HepG2 (cell line): Measurements from ENCODE around the gene PHKB. TPM values are rescaled to one million over a fixed set of nuclear protein-coding genes. Genes with fewer than 3 reads are reported as not detected.

Experiments used
- ARID4A ChIP-seq: sonication (generic); formaldehyde crosslinking; IDR thresholded peaks from 2 replicates; pipeline ENCODE4 v1.5.0; 2020; ENCODE audit warnings: mild to moderate bottlenecking, missing genetic modification reagents, borderline replicate concordance
- ARNT ChIP-seq: fragments of 450-650 bp; IDR thresholded peaks from 2 replicates; pipeline ENCODE4 v1.6.1; 2017
- EZH2 ChIP-seq: conservative IDR thresholded peaks from 2 replicates; pipeline ENCODE4 v1.6.1; 2012; ENCODE audit warnings: mild to moderate bottlenecking, low read depth, low read length, moderate library complexity
- GATAD1 ChIP-seq: IDR thresholded peaks from 2 replicates; pipeline ENCODE4 v1.6.1; 2016; ENCODE audit warnings: missing genetic modification reagents, missing compliant biosample characterization
- GFI1 ChIP-seq: sonication (generic); formaldehyde crosslinking; IDR thresholded peaks from 2 replicates; pipeline ENCODE4 v1.5.0; 2020; ENCODE audit warnings: missing genetic modification reagents, mild to moderate bottlenecking, borderline replicate concordance
- HIVEP1 ChIP-seq: sonication (generic); formaldehyde crosslinking; IDR thresholded peaks from 2 replicates; pipeline ENCODE4 v1.4.0; 2020; ENCODE audit warnings: mild to moderate bottlenecking, missing genetic modification reagents
- MAF1 ChIP-seq: sonication (generic); formaldehyde crosslinking; IDR thresholded peaks from 2 replicates; pipeline ENCODE4 v1.5.0; 2020; ENCODE audit warnings: missing genetic modification reagents, borderline replicate concordance
- MNT ChIP-seq: fragments of 450-650 bp; IDR thresholded peaks from 2 replicates; pipeline ENCODE4 v1.6.1; 2016
- NBN ChIP-seq: fragments of 450-650 bp; conservative IDR thresholded peaks from 2 replicates; pipeline ENCODE4 v1.6.1; 2017
- NCOA5 ChIP-seq: sonication (generic); formaldehyde crosslinking; IDR thresholded peaks from 2 replicates; pipeline ENCODE4 v1.4.0; 2020; ENCODE audit warnings: missing genetic modification reagents
- PTBP1 ChIP-seq: fragments of 200-400 bp; formaldehyde crosslinking; IDR thresholded peaks from 2 replicates; pipeline ENCODE4 v1.6.1; 2018; ENCODE audit warnings: low read length, low read depth; ENCODE audit not compliant: poor library complexity, severe bottlenecking
- SP2 ChIP-seq: sonication (generic); formaldehyde crosslinking; IDR thresholded peaks from 2 replicates; pipeline ENCODE4 v1.5.1; 2020; ENCODE audit warnings: mild to moderate bottlenecking, missing genetic modification reagents
- THAP11 ChIP-seq: IDR thresholded peaks from 2 replicates; pipeline ENCODE4 v1.6.1; 2016; ENCODE audit warnings: missing biosample characterization, missing genetic modification reagents
- XRCC5 ChIP-seq: fragments of 200-400 bp; formaldehyde crosslinking; optimal IDR thresholded peaks from 2 replicates; pipeline ENCODE3; 2017; ENCODE audit warnings: mild to moderate bottlenecking, low read length
- ZFYVE20 ChIP-seq: sonication (generic); formaldehyde crosslinking; IDR thresholded peaks from 2 replicates; pipeline ENCODE4 v1.8.0; 2023; ENCODE audit warnings: low read depth, mild to moderate bottlenecking, moderate library complexity, missing genetic modification reagents, borderline replicate concordance
- ZNF232 ChIP-seq: sonication (generic); formaldehyde crosslinking; IDR thresholded peaks from 2 replicates; pipeline ENCODE4 v1.4.0; 2020; ENCODE audit warnings: missing genetic modification reagents, borderline replicate concordance
- ZNF235 ChIP-seq: sonication (generic); formaldehyde crosslinking; IDR thresholded peaks from 2 replicates; pipeline ENCODE4 v1.8.1; 2023; ENCODE audit warnings: mild to moderate bottlenecking, missing genetic modification reagents, borderline replicate concordance
- ZNF253 ChIP-seq: sonication (generic); formaldehyde crosslinking; IDR thresholded peaks from 2 replicates; pipeline ENCODE4 v1.8.0; 2022; ENCODE audit warnings: mild to moderate bottlenecking, missing genetic modification reagents, borderline replicate concordance
- ZNF768 ChIP-seq: sonication (generic); formaldehyde crosslinking; IDR thresholded peaks from 2 replicates; pipeline ENCODE4 v1.4.0; 2020; ENCODE audit warnings: missing genetic modification reagents
- ZNF773 ChIP-seq: sonication (generic); formaldehyde crosslinking; IDR thresholded peaks from 2 replicates; pipeline ENCODE4 v1.4.0; 2020; ENCODE audit warnings: missing genetic modification reagents, borderline replicate concordance
- polyA plus RNA-seq, 8 experiments: library from polyadenylated mRNA; depleted of rRNA in 3 of 8; stranded (reverse) in 7 of 8; unstranded in 1 of 8; fragments of >200 nt; fragmentation: Illumina TruSeq in 4 of 8; extraction: Trizol in 4 of 8; gene quantifications; 2 replicates each; pipeline versions ENCODE4 v1.2.1 to v1.2.3, GENCODE V29; 2011 to 2016; ENCODE audit warnings: low read depth in 4 of 8, missing spikeins in 1 of 8, mixed read lengths in 1 of 8; ENCODE audit not compliant: insufficient read depth in 1 of 8
- total RNA-seq, 5 experiments: library from RNA; depleted of rRNA; stranded (reverse); fragments of >200 nt; fragmentation: Illumina TruSeq; extraction: Trizol; gene quantifications; 2 replicates each; pipeline ENCODE4 v1.2.3, GENCODE V29; 2016; ENCODE audit warnings: low read depth in 1 of 5
- TF ChIP-seq, protein P1 (sequence below): sonication (generic); formaldehyde crosslinking; IDR thresholded peaks from 2 replicates; pipeline ENCODE4 v1.4.0; 2020; ENCODE audit warnings: missing genetic modification reagents

The PHKB gene
- total and polyA plus RNA-seq, 2 of the 13 experiments (the other 11 are each of a cell fraction or from before 2014, with no cell fraction given) = 66.0 to 80.8 TPM

GRCh38 chr16:47475786-47476185, 14.7 kb downstream of the PHKB start (continued):
- TF ChIP-seq ARID4A (CRISPR knock-in tag) (peak; percentile 27; the same call in 1 of the 2 replicates), GFI1 (peak; percentile 71; the same call in 1 of the 2 replicates), HIVEP1 (CRISPR knock-in tag) (no peak), ZNF773 (CRISPR knock-in tag) (no peak), NBN (no peak), SP2 (CRISPR knock-in tag) (no peak), ZNF235 (CRISPR knock-in tag) (no peak), ZNF232 (no peak), XRCC5 (no peak), ZNF253 (no peak), NCOA5 (CRISPR knock-in tag) (no peak), MAF1 (no peak), ZNF768 (CRISPR knock-in tag) (no peak), EZH2 (no peak), MNT (no peak), GATAD1 (no peak; the same call in 1 of the 2 replicates), THAP11 (CRISPR knock-in tag) (peak; percentile 25; the same call in 1 of the 2 replicates), ZFYVE20 (CRISPR knock-in tag) (no peak), PTBP1 (no peak), ARNT (no peak)
- TF ChIP-seq, protein P1, sequence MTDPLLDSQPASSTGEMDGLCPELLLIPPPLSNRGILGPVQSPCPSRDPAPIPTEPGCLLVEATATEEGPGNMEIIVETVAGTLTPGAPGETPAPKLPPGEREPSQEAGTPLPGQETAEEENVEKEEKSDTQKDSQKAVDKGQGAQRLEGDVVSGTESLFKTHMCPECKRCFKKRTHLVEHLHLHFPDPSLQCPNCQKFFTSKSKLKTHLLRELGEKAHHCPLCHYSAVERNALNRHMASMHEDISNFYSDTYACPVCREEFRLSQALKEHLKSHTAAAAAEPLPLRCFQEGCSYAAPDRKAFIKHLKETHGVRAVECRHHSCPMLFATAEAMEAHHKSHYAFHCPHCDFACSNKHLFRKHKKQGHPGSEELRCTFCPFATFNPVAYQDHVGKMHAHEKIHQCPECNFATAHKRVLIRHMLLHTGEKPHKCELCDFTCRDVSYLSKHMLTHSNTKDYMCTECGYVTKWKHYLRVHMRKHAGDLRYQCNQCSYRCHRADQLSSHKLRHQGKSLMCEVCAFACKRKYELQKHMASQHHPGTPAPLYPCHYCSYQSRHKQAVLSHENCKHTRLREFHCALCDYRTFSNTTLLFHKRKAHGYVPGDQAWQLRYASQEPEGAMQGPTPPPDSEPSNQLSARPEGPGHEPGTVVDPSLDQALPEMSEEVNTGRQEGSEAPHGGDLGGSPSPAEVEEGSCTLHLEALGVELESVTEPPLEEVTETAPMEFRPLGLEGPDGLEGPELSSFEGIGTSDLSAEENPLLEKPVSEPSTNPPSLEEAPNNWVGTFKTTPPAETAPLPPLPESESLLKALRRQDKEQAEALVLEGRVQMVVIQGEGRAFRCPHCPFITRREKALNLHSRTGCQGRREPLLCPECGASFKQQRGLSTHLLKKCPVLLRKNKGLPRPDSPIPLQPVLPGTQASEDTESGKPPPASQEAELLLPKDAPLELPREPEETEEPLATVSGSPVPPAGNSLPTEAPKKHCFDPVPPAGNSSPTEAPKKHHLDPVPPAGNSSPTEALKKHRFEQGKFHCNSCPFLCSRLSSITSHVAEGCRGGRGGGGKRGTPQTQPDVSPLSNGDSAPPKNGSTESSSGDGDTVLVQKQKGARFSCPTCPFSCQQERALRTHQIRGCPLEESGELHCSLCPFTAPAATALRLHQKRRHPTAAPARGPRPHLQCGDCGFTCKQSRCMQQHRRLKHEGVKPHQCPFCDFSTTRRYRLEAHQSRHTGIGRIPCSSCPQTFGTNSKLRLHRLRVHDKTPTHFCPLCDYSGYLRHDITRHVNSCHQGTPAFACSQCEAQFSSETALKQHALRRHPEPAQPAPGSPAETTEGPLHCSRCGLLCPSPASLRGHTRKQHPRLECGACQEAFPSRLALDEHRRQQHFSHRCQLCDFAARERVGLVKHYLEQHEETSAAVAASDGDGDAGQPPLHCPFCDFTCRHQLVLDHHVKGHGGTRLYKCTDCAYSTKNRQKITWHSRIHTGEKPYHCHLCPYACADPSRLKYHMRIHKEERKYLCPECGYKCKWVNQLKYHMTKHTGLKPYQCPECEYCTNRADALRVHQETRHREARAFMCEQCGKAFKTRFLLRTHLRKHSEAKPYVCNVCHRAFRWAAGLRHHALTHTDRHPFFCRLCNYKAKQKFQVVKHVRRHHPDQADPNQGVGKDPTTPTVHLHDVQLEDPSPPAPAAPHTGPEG (CRISPR knock-in tag) = no peak
